HepG2 (cell line): ENCODE data around the gene ESR1. TPM values are rescaled to one million over a fixed set of nuclear protein-coding genes. Genes with fewer than 3 reads are reported as not detected.

Experiments
- AKNA ChIP-seq: sonication (generic); formaldehyde crosslinking; IDR thresholded peaks from 2 replicates; pipeline ENCODE4 v1.4.0; 2020; ENCODE audit warnings: missing genetic modification reagents, borderline replicate concordance
- FOXP1 ChIP-seq, 2 experiments: fragments of 450-650 bp in 1 of 2; IDR thresholded peaks; 2 replicates each; pipeline ENCODE4 v1.6.1; 2017 to 2018; ENCODE audit warnings: antibody characterized with exemption in 1 of 2
- GATAD2A ChIP-seq: IDR thresholded peaks from 2 replicates; pipeline ENCODE4 v1.6.1; 2016
- GZF1 ChIP-seq: sonication (generic); formaldehyde crosslinking; IDR thresholded peaks from 2 replicates; pipeline ENCODE4 v1.5.1; 2020; ENCODE audit warnings: mild to moderate bottlenecking, missing genetic modification reagents
- NCOA2 ChIP-seq: sonication (generic); formaldehyde crosslinking; IDR thresholded peaks from 2 replicates; pipeline ENCODE4 v1.8.0; 2022; ENCODE audit warnings: inconsistent platforms
- NCOA5 ChIP-seq: sonication (generic); formaldehyde crosslinking; IDR thresholded peaks from 2 replicates; pipeline ENCODE4 v1.4.0; 2020; ENCODE audit warnings: missing genetic modification reagents
- RERE ChIP-seq: IDR thresholded peaks from 2 replicates; pipeline ENCODE4 v1.6.1; 2016; ENCODE audit warnings: low read depth, missing genetic modification reagents, missing compliant biosample characterization
- SOX5 ChIP-seq: IDR thresholded peaks from 2 replicates; pipeline ENCODE4 v1.6.1; 2016; ENCODE audit warnings: borderline replicate concordance
- TARDBP ChIP-seq: sonication (generic); formaldehyde crosslinking; IDR thresholded peaks from 2 replicates; pipeline ENCODE4 v1.8.0; 2022; ENCODE audit warnings: mild to moderate bottlenecking, missing genetic modification reagents
- TCF7L2 ChIP-seq: IDR thresholded peaks from 2 replicates; pipeline ENCODE4 v1.6.1; 2011; ENCODE audit warnings: mild to moderate bottlenecking, low read depth, low read length, moderate library complexity
- ZNF569 ChIP-seq: sonication (generic); formaldehyde crosslinking; IDR thresholded peaks from 2 replicates; pipeline ENCODE4 v1.5.0; 2020; ENCODE audit warnings: mild to moderate bottlenecking, missing genetic modification reagents, moderate library complexity, borderline replicate concordance
- ZNF580 ChIP-seq: IDR thresholded peaks from 2 replicates; pipeline ENCODE4 v1.6.1; 2016; ENCODE audit warnings: low read depth, borderline replicate concordance
- ZNF737 ChIP-seq: sonication (generic); formaldehyde crosslinking; IDR thresholded peaks from 2 replicates; pipeline ENCODE4 v1.5.0; 2020; ENCODE audit warnings: missing genetic modification reagents, mild to moderate bottlenecking, borderline replicate concordance
- ZSCAN12 ChIP-seq: sonication (generic); formaldehyde crosslinking; IDR thresholded peaks from 2 replicates; pipeline ENCODE4 v1.9.0; 2021; ENCODE audit warnings: mild to moderate bottlenecking, missing genetic modification reagents
- polyA plus RNA-seq, 8 experiments: library from polyadenylated mRNA; depleted of rRNA in 3 of 8; stranded (reverse) in 7 of 8; unstranded in 1 of 8; fragments of >200 nt; fragmentation: Illumina TruSeq in 4 of 8; extraction: Trizol in 4 of 8; gene quantifications; 2 replicates each; pipeline versions ENCODE4 v1.2.1 to v1.2.3, GENCODE V29; 2011 to 2016; ENCODE audit warnings: low read depth in 4 of 8, missing spikeins in 1 of 8, mixed read lengths in 1 of 8; ENCODE audit not compliant: insufficient read depth in 1 of 8
- total RNA-seq, 5 experiments: library from RNA; depleted of rRNA; stranded (reverse); fragments of >200 nt; fragmentation: Illumina TruSeq; extraction: Trizol; gene quantifications; 2 replicates each; pipeline ENCODE4 v1.2.3, GENCODE V29; 2016; ENCODE audit warnings: low read depth in 1 of 5
- TF ChIP-seq, protein P1 (sequence below): sonication (generic); formaldehyde crosslinking; IDR thresholded peaks from 2 replicates; pipeline ENCODE4 v1.9.0; 2021; ENCODE audit warnings: missing genetic modification reagents, borderline replicate concordance

The ESR1 gene
- total and polyA plus RNA-seq, 2 of the 13 experiments (the other 11 are each of a cell fraction or from before 2014, with no cell fraction given): not detected

GRCh38 chr6:151962246-151962846 is 154.9 kb downstream of the ESR1 start (continued):
- no peak for TF ChIP-seq AKNA (CRISPR knock-in tag)
- no peak for TF ChIP-seq FOXP1 (IDR thresholded peaks at IDR 0.05)
- TF ChIP-seq FOXP1 (CRISPR knock-in tag; IDR thresholded peaks at IDR 0.05): peak; percentile 67; the same call in 1 of the 2 replicates
- TF ChIP-seq NCOA5 (CRISPR knock-in tag): no peak
- TF ChIP-seq TARDBP (CRISPR knock-in tag): peak; percentile 32; the same call in 1 of the 2 replicates
- no peak for TF ChIP-seq ZNF580 (CRISPR knock-in tag)
- TF ChIP-seq RERE (CRISPR knock-in tag): no peak
- no peak for TF ChIP-seq ZNF737 (CRISPR knock-in tag)
- TF ChIP-seq GZF1: no peak
- TF ChIP-seq, protein P1, sequence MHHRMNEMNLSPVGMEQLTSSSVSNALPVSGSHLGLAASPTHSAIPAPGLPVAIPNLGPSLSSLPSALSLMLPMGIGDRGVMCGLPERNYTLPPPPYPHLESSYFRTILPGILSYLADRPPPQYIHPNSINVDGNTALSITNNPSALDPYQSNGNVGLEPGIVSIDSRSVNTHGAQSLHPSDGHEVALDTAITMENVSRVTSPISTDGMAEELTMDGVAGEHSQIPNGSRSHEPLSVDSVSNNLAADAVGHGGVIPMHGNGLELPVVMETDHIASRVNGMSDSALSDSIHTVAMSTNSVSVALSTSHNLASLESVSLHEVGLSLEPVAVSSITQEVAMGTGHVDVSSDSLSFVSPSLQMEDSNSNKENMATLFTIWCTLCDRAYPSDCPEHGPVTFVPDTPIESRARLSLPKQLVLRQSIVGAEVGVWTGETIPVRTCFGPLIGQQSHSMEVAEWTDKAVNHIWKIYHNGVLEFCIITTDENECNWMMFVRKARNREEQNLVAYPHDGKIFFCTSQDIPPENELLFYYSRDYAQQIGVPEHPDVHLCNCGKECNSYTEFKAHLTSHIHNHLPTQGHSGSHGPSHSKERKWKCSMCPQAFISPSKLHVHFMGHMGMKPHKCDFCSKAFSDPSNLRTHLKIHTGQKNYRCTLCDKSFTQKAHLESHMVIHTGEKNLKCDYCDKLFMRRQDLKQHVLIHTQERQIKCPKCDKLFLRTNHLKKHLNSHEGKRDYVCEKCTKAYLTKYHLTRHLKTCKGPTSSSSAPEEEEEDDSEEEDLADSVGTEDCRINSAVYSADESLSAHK: no peak
- no peak for TF ChIP-seq ZSCAN12 (CRISPR knock-in tag)
- peak; percentile 77 for TF ChIP-seq GATAD2A (CRISPR knock-in tag)
- no peak for TF ChIP-seq ZNF569 (CRISPR knock-in tag)
- 0 out of 2 replicates have a peak, but pooled peaks have one; percentile 30 for TF ChIP-seq NCOA2 (CRISPR knock-in tag)
- peak; percentile 86; the same call in 1 of the 2 replicates for TF ChIP-seq SOX5 (CRISPR knock-in tag)
- peak; percentile 82 for TF ChIP-seq TCF7L2
